ENCODE results near the gene TRAPPC3L.

Gene TRAPPC3L

DNA sequence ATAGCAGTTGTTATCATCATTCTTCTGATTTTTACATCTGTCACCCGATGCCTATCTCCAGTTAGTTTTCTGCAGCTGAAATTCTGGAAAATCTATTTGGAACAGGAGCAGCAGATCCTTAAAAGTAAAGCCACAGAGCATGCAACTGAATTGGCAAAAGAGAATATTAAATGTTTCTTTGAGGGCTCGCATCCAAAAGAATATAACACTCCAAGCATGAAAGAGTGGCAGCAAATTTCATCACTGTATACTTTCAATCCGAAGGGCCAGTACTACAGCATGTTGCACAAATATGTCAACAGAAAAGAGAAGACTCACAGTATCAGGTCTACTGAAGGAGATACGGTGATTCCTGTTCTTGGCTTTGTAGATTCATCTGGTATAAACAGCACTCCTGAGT lies 82.2 kb downstream of the TRAPPC3L start:
- no peak overlapping the region for H3K14ac ChIP-seq (ENCODE audit: low read length in 2 of 2)
- WGBS, result 98% methylated on average over 4 of the region's 4 CpGs
- H3K9me3 ChIP-seq (ENCODE audit: control insufficient read depth, low read length), result no peaks in the 10 kb centered on the region
- no peak overlapping the region for H3K23ac ChIP-seq (ENCODE audit: low read length in 2 of 2)
- no peak overlapping the region for H2BK5ac ChIP-seq (ENCODE audit: low read depth, low read length, poor library complexity, severe bottlenecking)
- H2BK12ac ChIP-seq (ENCODE audit: low read length in 2 of 2), result no peak overlapping the region
- H2AFZ ChIP-seq (ENCODE audit: low read depth, low read length), result no peak overlapping the region
- DNase-seq, result no peak
- H3K36me3 ChIP-seq (ENCODE audit: control insufficient read depth in 1 of 2, insufficient read depth in 2 of 2, low read depth in 1 of 2, low read length in 2 of 2), result no peaks in the 10 kb centered on the region
- no peak overlapping the region for H3K4me3 ChIP-seq (ENCODE audit: insufficient read depth in 1 of 2, low read depth in 1 of 2, low read length in 2 of 2)
- H3K27ac ChIP-seq (ENCODE audit: low read length, poor library complexity, severe bottlenecking), result no peak overlapping the region
- H4K91ac ChIP-seq (ENCODE audit: low read length), result no peak overlapping the region
- no peak overlapping the region for H3K4me2 ChIP-seq (ENCODE audit: low read length, poor library complexity, severe bottlenecking)
- no peak overlapping the region for H4K8ac ChIP-seq (ENCODE audit: low read length)
- no peak overlapping the region for H3K9ac ChIP-seq (ENCODE audit: low read length)
- H3K79me1 ChIP-seq (replicated peaks; ENCODE audit: low read length, poor library complexity, severe bottlenecking), result no peaks in the 10 kb centered on the region
- no peak overlapping the region for H2AK5ac ChIP-seq (ENCODE audit: low read length, severe bottlenecking)
- no peak overlapping the region for H2BK120ac ChIP-seq (ENCODE audit: low read depth, low read length)
- H3K4me1 ChIP-seq (ENCODE audit: control insufficient read depth, insufficient read depth, low read depth, low read length), result peaks cover 8% of the 10 kb centered on the region
- no peak overlapping the region for H3K4ac ChIP-seq (ENCODE audit: low read depth in 1 of 2, low read length in 2 of 2)
- no peak overlapping the region for H2BK15ac ChIP-seq (ENCODE audit: low read depth, poor library complexity, severe bottlenecking)
- H3K27me3 ChIP-seq (ENCODE audit: control insufficient read depth in 1 of 2, insufficient read depth in 1 of 2, low read length in 2 of 2), result no peaks in the 10 kb centered on the region
- H3K18ac ChIP-seq (ENCODE audit: low read depth in 1 of 2, low read length in 2 of 2), result no peak overlapping the region

DNA sequence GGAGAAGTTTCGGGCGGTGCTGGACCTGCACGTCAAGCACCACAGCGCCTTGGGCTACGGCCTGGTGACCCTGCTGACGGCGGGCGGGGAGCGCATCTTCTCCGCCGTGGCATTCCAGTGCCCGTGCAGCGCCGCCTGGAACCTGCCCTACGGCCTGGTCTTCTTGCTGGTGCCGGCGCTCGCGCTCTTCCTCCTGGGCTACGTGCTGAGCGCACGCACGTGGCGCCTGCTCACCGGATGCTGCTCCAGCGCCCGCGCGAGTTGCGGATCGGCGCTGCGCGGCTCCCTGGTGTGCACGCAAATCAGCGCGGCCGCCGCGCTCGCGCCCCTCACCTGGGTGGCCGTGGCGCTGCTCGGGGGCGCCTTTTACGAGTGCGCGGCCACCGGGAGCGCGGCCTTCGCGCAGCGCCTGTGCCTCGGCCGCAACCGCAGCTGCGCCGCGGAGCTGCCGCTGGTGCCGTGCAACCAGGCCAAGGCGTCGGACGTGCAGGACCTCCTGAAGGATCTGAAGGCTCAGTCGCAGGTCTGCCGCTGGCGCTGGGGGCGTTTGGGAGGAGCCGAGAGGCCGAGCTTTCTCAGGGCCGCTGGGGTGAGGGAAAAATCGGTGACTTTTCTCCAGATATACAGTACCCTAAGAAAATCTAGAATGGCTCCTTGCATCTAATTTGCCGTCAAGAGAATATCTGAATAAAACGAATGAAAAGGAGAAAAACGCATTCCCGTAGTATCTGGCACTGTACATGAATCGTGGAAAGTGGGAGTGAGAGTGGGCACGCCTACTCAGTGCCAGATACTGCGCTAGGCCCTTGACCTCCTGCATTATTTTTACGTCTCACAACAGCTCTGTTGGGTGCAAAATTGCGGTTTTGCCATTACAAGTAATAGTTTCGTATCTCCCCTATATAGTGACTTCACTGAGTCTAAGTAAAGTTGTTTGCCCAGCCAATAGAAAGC lies 83.3 kb downstream of the TRAPPC3L start:
- H2AK5ac ChIP-seq (ENCODE audit: low read length, severe bottlenecking), result no peak overlapping the region
- H2BK12ac ChIP-seq (ENCODE audit: low read length in 2 of 2), result peak overlapping the region in 1 of 2 experiments; percentile 17
- H3K4ac ChIP-seq (ENCODE audit: low read depth in 1 of 2, low read length in 2 of 2), result peak overlapping the region in 1 of 2 experiments; percentile 17
- peak overlapping the region; percentile 30 for H4K8ac ChIP-seq (ENCODE audit: low read length)
- H3K18ac ChIP-seq (ENCODE audit: low read depth in 1 of 2, low read length in 2 of 2), result peak overlapping the region; percentile 70 to 73
- no peaks in the 10 kb centered on the region for H3K79me1 ChIP-seq (replicated peaks; ENCODE audit: low read length, poor library complexity, severe bottlenecking)
- no peaks in the 10 kb centered on the region for H3K27me3 ChIP-seq (ENCODE audit: control insufficient read depth in 1 of 2, insufficient read depth in 1 of 2, low read length in 2 of 2)
- H2BK15ac ChIP-seq (ENCODE audit: low read depth, poor library complexity, severe bottlenecking), result no peak overlapping the region
- H4K91ac ChIP-seq (ENCODE audit: low read length), result peak overlapping the region; percentile 6
- no peak overlapping the region for H3K27ac ChIP-seq (ENCODE audit: low read length, poor library complexity, severe bottlenecking)
- H3K23ac ChIP-seq (ENCODE audit: low read length in 2 of 2), result no peak overlapping the region
- H2AFZ ChIP-seq (ENCODE audit: low read depth, low read length), result peak overlapping the region; percentile 30
- 11% methylated on average over 79 of the region's 84 CpGs for WGBS
- H3K36me3 ChIP-seq (ENCODE audit: control insufficient read depth in 1 of 2, insufficient read depth in 2 of 2, low read depth in 1 of 2, low read length in 2 of 2), result no peaks in the 10 kb centered on the region
- H3K9me3 ChIP-seq (ENCODE audit: control insufficient read depth, low read length), result no peaks in the 10 kb centered on the region
- H3K4me2 ChIP-seq (ENCODE audit: low read length, poor library complexity, severe bottlenecking), result peak overlapping the region; percentile 79
- H3K14ac ChIP-seq (ENCODE audit: low read length in 2 of 2), result peak overlapping the region in 1 of 2 experiments; percentile 15
- H2BK5ac ChIP-seq (ENCODE audit: low read depth, low read length, poor library complexity, severe bottlenecking), result no peak overlapping the region
- peaks cover 8% of the 10 kb centered on the region for H3K4me1 ChIP-seq (ENCODE audit: control insufficient read depth, insufficient read depth, low read depth, low read length)
- H2BK120ac ChIP-seq (ENCODE audit: low read depth, low read length), result no peak overlapping the region
- peak; percentile 47 for DNase-seq
- H3K4me3 ChIP-seq (ENCODE audit: insufficient read depth in 1 of 2, low read depth in 1 of 2, low read length in 2 of 2), result peak overlapping the region; percentile 58 to 77
- H3K9ac ChIP-seq (ENCODE audit: low read length), result peak overlapping the region; percentile 72

DNA sequence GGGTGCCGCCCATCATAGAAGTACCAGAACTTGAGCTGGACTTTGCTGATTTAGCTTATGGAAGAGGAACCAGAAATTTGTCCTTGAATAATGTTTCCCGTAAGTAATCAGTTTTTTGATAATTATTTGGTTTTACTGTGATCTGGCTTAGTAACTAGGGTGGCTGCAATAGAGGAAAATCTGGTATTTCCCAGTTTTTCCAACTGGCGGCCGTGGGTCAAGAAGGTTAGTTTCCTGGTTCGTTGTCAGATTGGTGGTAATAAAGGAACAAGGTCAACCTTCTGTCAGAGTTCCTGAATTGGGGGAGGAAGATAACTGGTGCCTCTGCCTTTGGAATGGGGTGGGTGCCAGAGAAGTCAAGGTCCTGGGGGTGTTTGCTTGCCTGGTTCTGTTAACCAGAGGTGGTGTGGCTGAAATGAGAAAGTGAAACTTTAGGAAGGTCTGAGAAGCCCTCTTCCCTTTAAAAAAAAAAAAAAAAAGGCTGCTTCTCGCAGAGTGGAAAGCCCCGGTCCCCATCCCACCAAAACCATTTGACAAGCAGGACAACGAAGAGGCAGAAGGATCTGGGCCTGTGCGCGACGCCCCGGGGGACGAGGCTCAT lies 84.1 kb downstream of the TRAPPC3L start, which contains the start of gene CALHM6:
Gene CALHM6 (plus strand): TSS at position 45 of the 601 bp plus-strand sequence. CDS start 555 bp downstream, at position 600.
- H3K9ac ChIP-seq (ENCODE audit: low read length), result peak within 1 kb of the TSS; percentile 72
- H3K4me2 ChIP-seq (ENCODE audit: low read length, poor library complexity, severe bottlenecking), result peak within 1 kb of the TSS; percentile 79
- no peak within 1 kb of the TSS for H2BK120ac ChIP-seq (ENCODE audit: low read depth, low read length)
- no peaks in the 10 kb centered on the region for H3K36me3 ChIP-seq (ENCODE audit: control insufficient read depth in 1 of 2, insufficient read depth in 2 of 2, low read depth in 1 of 2, low read length in 2 of 2)
- no peak for DNase-seq
- H2AK5ac ChIP-seq (ENCODE audit: low read length, severe bottlenecking), result no peak within 1 kb of the TSS
- no peak within 1 kb of the TSS for H2BK15ac ChIP-seq (ENCODE audit: low read depth, poor library complexity, severe bottlenecking)
- no peak within 1 kb of the TSS for H3K23ac ChIP-seq (ENCODE audit: low read length in 2 of 2)
- peak within 1 kb of the TSS; percentile 70 to 73 for H3K18ac ChIP-seq (ENCODE audit: low read depth in 1 of 2, low read length in 2 of 2)
- H3K14ac ChIP-seq (ENCODE audit: low read length in 2 of 2), result peak within 1 kb of the TSS in 1 of 2 experiments; percentile 15
- H4K91ac ChIP-seq (ENCODE audit: low read length), result peak within 1 kb of the TSS; percentile 6
- peak within 1 kb of the TSS; percentile 30 for H2AFZ ChIP-seq (ENCODE audit: low read depth, low read length)
- H2BK12ac ChIP-seq (ENCODE audit: low read length in 2 of 2), result peak within 1 kb of the TSS in 1 of 2 experiments; percentile 17
- H3K4ac ChIP-seq (ENCODE audit: low read depth in 1 of 2, low read length in 2 of 2), result peak within 1 kb of the TSS in 1 of 2 experiments; percentile 17
- no peaks in the 10 kb centered on the region for H3K9me3 ChIP-seq (ENCODE audit: control insufficient read depth, low read length)
- H3K4me1 ChIP-seq (ENCODE audit: control insufficient read depth, insufficient read depth, low read depth, low read length), result peaks cover 8% of the 10 kb centered on the region
- no peak within 1 kb of the TSS for H2BK5ac ChIP-seq (ENCODE audit: low read depth, low read length, poor library complexity, severe bottlenecking)
- H3K4me3 ChIP-seq (ENCODE audit: insufficient read depth in 1 of 2, low read depth in 1 of 2, low read length in 2 of 2), result peak within 1 kb of the TSS; percentile 58 to 77
- no peaks in the 10 kb centered on the region for H3K27me3 ChIP-seq (ENCODE audit: control insufficient read depth in 1 of 2, insufficient read depth in 1 of 2, low read length in 2 of 2)
- H3K27ac ChIP-seq (ENCODE audit: low read length, poor library complexity, severe bottlenecking), result no peak within 1 kb of the TSS
- WGBS, result 49% methylated on average over 13 of the region's 13 CpGs
- no peaks in the 10 kb centered on the region for H3K79me1 ChIP-seq (replicated peaks; ENCODE audit: low read length, poor library complexity, severe bottlenecking)
- peak within 1 kb of the TSS; percentile 30 for H4K8ac ChIP-seq (ENCODE audit: low read length)

DNA sequence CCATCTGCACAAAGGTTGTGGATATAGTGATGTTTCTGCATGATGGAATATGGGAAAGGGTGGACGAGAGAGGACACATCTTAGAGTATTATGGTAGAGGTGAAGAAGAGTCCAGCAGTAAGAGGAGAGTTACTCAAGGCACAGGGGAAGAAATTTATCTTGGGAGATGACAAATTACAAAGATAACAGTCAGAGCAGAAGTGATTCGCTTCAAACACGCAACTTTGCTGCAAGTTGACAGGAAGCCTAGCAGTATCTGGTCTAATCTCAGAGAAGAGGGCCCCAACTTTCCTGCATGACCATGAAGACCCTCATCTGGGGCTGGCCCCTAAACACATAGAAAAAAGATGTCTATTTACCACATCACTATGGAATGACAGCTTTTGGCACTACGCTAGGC lies 85.6 kb downstream of the TRAPPC3L start:
- 67% methylated on average over 3 of the region's 4 CpGs for WGBS
- H3K23ac ChIP-seq (ENCODE audit: low read length in 2 of 2), result no peak overlapping the region
- H3K4ac ChIP-seq (ENCODE audit: low read depth in 1 of 2, low read length in 2 of 2), result no peak overlapping the region
- H3K79me1 ChIP-seq (replicated peaks; ENCODE audit: low read length, poor library complexity, severe bottlenecking), result no peaks in the 10 kb centered on the region
- no peaks in the 10 kb centered on the region for H3K9me3 ChIP-seq (ENCODE audit: control insufficient read depth, low read length)
- no peak for DNase-seq
- no peak overlapping the region for H2BK120ac ChIP-seq (ENCODE audit: low read depth, low read length)
- H3K9ac ChIP-seq (ENCODE audit: low read length), result no peak overlapping the region
- no peak overlapping the region for H3K4me3 ChIP-seq (ENCODE audit: insufficient read depth in 1 of 2, low read depth in 1 of 2, low read length in 2 of 2)
- H3K18ac ChIP-seq (ENCODE audit: low read depth in 1 of 2, low read length in 2 of 2), result no peak overlapping the region
- H2BK15ac ChIP-seq (ENCODE audit: low read depth, poor library complexity, severe bottlenecking), result no peak overlapping the region
- H3K4me2 ChIP-seq (ENCODE audit: low read length, poor library complexity, severe bottlenecking), result no peak overlapping the region
- no peak overlapping the region for H2AK5ac ChIP-seq (ENCODE audit: low read length, severe bottlenecking)
- no peaks in the 10 kb centered on the region for H3K27me3 ChIP-seq (ENCODE audit: control insufficient read depth in 1 of 2, insufficient read depth in 1 of 2, low read length in 2 of 2)
- no peak overlapping the region for H2BK5ac ChIP-seq (ENCODE audit: low read depth, low read length, poor library complexity, severe bottlenecking)
- H2BK12ac ChIP-seq (ENCODE audit: low read length in 2 of 2), result no peak overlapping the region
- H4K91ac ChIP-seq (ENCODE audit: low read length), result no peak overlapping the region
- no peak overlapping the region for H4K8ac ChIP-seq (ENCODE audit: low read length)
- H2AFZ ChIP-seq (ENCODE audit: low read depth, low read length), result no peak overlapping the region
- H3K14ac ChIP-seq (ENCODE audit: low read length in 2 of 2), result no peak overlapping the region
- peaks cover 8% of the 10 kb centered on the region for H3K4me1 ChIP-seq (ENCODE audit: control insufficient read depth, insufficient read depth, low read depth, low read length)
- H3K27ac ChIP-seq (ENCODE audit: low read length, poor library complexity, severe bottlenecking), result no peak overlapping the region
- no peaks in the 10 kb centered on the region for H3K36me3 ChIP-seq (ENCODE audit: control insufficient read depth in 1 of 2, insufficient read depth in 2 of 2, low read depth in 1 of 2, low read length in 2 of 2)
